GM18858 (cell line): Measurements from ENCODE around the gene SH3BP5.
"Not testable (repeated sequence)": the region's sequence is repeated elsewhere in the genome, so short reads cannot be mapped to it uniquely, and the experiment has no call there.

Experiments used
- ATAC-seq: cut with Tn5 transposase; IDR thresholded peaks from one replicate; pipeline ENCODE4 v1.9.1; 2021; ENCODE audit not compliant: unreplicated experiment

Gene SH3BP5, protein sequence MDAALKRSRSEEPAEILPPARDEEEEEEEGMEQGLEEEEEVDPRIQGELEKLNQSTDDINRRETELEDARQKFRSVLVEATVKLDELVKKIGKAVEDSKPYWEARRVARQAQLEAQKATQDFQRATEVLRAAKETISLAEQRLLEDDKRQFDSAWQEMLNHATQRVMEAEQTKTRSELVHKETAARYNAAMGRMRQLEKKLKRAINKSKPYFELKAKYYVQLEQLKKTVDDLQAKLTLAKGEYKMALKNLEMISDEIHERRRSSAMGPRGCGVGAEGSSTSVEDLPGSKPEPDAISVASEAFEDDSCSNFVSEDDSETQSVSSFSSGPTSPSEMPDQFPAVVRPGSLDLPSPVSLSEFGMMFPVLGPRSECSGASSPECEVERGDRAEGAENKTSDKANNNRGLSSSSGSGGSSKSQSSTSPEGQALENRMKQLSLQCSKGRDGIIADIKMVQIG

DNA sequence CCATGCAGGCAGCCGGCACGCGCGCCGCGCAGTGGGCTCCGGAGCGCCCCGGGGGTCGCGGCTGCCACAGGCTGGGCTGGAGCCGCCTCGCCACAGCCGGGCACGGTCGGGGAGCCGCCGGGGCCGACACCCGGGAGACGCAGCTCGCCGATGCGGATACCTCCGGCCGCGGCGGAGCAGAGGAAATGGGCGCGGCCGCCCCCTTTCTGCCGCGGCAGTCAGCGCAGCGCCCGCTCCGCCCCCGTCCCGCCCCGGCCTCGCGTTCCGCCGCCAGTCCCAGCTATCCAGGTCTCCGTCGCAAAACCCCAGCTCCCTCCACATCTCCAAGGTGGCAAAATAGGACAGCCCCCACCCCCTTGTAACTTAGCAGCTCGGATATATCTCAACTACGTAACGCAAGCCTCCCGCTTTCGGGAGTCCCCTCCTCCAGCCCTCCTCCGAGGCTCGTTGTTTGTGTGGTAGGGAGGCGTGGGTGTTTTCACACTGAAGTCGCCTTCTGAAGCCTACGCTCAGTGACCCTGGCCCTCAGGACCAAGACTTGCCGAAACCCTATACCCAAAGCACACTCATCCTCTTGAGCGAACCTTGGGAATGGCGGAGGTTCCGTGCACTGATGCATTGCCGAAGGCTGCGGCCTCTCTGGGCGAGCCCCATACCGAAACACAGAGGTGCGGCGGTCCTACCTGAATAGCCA lies at the start of gene SH3BP5:
Gene SH3BP5 (minus strand): TSS at position 182 of the 694 bp plus-strand sequence. CDS start 178 bp downstream, at position 4.
- ATAC-seq = peak; percentile 49

- no peak for ATAC-seq
Observed at GRCh38 chr3:15380980-15381890, 48.8 kb upstream of the SH3BP5 start.

GRCh38 chr3:15377961-15378791 lies 45.8 kb upstream of the SH3BP5 start:
- ATAC-seq = peak; percentile 77

DNA sequence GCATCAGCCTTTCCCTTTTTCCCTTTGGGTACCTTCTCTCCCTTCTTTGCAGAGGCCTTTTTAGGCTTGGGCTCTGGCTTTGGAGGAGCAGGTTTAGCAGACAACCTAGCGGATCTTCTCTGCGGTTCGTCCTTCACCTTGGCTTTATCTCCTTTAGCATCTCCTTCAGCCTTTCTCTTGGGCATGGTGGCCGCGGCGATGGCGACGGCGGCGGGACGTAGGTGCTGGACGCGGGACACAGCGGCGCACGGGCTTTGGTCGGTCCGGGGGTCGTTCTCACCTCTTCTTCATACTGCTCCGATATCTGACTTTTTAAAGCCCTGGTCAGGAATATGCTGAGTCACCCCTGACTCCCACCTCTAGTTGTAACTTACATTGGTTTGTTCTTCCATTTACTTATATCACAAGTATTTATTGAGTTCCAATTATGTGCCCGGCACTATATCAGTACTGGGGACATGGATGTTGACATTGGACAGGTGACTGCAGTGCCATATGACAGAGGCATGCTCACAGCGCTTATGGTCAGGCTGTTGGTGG lies 43.1 kb upstream of the SH3BP5 start:
- ATAC-seq = no peak

- no peak for ATAC-seq
Observed at GRCh38 chr3:15372918-15373317, 40.5 kb upstream of the SH3BP5 start.

DNA sequence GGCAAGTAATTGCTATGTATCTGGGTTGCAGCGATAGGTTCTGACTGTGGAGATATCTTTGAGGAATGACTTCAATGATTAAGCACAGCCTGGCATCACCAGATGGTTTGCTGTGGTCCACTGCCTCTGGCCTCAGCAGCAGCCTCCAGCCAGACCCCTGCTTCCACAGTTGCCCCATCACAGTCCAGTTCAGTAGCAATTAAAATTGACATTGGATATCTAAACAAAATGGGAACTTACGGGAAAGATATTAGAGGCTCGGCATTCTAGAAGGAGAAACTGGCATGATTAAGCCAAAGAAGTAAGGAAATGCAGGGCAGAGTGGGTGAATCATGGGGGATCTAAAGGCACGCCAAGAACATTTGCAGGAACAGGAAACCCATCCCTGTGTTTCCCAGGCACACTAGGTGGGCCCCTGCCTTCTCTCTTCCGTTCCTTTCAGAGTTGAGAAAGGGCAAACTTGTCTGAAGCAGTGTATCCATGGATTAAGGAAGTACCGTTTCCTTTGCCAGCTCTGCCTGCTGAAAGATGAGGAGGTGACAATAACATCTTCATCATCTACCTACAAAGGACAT lies 36.3 kb upstream of the SH3BP5 start:
- no peak for ATAC-seq

DNA sequence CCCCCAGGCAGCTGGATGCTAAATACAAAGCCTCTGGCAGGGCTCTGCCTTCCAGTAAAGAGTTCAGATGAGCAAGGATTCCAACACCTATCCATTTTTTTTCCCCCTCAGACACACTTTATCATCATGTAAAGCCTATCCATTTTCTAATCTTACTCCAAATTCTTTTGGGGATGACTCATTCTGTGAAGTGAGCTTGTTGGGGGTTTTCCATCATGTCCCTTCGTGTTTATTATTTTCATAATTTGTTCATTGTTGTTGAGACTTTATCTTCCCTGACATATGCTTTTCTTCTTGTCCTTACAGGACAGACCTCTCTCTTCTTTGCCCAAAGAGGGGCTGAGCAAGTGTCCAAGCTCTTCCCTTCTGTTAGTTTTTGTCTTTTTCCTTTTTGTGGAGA lies 34.7 kb upstream of the SH3BP5 start:
- ATAC-seq = no peak

GRCh38 chr3:15364078-15364477 lies 31.7 kb upstream of the SH3BP5 start:
- ATAC-seq = not testable (repeated sequence)

DNA sequence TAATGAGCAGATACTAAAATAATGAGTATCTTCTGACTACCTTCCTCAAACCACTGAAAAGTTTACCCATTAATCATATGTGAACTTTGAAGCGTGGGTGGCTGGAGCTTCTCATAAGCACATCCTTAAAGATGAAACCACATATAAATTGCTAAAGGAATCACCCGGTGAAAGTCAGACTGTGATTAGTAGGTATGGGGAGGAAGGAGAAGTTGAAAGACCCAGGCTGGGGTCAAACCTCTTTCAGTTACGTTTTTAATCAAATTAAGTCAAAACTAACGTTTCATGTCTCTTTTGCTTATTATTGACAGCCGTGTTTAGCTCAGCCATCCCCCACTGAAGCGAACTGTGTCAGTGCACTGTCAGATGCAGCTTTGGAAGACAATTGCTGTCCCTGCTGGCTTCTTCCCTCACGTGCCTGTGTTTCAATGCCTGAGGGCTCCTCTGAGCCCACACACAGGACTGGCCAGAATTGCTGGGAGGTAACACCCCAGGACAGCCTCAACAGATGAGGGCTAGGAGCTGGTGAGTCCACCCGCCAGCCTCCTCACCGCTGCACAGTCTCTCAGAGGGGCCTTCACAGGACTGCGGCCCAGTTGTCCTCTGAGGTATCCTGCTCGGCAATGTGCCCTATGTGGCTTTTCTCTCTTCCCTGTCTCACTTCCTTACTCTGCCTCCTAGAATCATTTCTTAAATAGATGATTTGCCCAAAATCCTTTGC lies 29.3 kb upstream of the SH3BP5 start:
- ATAC-seq = peak; percentile 87

DNA sequence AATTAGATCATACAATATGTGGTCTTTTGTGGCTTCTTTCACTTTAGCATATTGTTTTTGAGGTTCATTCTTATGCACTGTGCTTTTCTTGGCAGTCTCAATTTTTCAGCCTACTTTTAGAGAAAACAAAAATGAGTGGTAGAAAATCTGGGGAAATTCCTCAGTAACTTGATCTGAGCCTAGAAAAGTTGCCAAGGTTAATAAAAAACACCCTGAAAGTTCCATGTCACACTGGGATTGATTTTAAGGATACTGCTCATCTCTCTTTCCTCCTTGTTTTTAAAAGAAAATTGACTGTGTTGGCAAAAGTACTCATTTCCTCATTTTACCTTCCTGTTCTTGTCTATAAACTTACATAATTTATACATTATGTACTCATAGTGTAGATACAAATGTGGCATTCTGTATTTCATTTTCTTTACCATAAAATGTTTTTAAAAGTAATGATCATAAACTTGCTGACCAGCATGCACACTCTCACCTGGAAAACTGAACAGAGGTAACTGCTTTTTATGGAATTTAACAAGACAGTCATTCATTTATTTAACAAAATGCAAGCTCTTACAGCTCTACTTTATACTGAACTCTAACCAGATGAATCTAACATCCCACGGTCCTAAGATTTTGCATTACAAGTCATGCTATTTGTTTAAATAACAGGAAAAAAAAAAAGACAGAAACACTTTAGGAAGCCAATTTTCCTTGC lies 28.6 kb upstream of the SH3BP5 start:
- ATAC-seq = no peak

GRCh38 chr3:15359677-15360397 lies 27.5 kb upstream of the SH3BP5 start:
- no peak for ATAC-seq

- ATAC-seq = not testable (repeated sequence)
Observed at GRCh38 chr3:15356651-15357061, 24.3 kb upstream of the SH3BP5 start.

GRCh38 chr3:15356176-15356575 lies 23.8 kb upstream of the SH3BP5 start:
- ATAC-seq = no peak

DNA sequence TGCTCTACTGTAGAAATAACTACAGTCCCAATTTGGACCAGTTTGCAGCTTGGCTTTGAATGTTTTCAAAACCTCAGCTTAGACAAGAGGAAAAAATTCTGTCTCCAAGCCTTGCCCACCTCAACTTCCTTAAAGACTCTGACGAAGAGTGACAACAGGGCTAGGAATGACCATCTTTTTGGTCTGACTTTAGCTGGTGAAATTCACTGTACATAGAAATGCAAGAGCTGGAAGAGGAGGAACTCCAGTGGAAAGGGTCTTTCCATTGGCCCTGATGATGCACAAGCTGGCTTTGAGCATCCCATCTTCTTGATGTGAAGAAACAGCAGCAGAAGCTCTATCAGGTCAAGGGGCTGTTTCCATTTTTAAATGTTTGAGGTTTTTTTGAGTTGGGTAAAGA lies 22.7 kb upstream of the SH3BP5 start:
- no peak for ATAC-seq

DNA sequence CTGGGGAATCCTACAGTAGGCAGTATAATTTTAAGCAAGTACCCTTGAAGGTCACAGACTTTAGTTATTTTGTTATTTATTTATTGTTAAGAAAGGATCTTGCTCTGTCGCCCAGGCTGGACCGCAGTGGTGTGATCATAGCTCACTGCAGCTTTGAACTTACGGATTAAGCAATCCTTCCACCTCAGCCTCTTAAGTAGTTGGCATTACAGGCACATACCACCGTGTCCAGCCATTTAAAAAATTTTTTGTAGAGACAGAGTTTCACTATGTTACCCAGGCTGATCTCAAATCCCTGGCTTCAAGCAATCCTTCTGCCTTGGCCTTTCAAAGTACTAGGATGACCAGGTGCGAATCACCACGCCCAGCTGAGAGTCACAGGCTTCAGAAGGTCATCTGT lies 22.1 kb upstream of the SH3BP5 start:
- ATAC-seq = no peak

GRCh38 chr3:15350141-15350540 lies 17.8 kb upstream of the SH3BP5 start:
- no peak for ATAC-seq

DNA sequence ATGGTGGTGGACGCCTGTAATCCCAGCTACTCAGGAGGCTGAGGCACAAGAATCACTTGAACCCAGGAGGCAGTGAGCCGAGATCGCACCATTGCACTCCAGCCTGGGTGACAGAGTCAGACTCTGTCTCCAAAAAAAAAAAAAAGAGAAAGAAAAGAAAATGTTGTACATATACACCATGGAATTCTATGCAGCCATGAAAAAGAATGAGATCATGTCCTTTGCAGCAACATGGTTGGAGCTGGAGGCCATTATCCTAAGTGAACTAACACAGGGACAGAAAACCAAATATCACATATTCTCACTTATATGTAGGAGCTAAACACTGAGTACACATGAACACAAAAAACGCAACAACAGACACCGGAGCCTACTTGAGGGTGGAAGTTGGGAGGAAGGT lies 17.1 kb upstream of the SH3BP5 start:
- not testable (repeated sequence) for ATAC-seq

DNA sequence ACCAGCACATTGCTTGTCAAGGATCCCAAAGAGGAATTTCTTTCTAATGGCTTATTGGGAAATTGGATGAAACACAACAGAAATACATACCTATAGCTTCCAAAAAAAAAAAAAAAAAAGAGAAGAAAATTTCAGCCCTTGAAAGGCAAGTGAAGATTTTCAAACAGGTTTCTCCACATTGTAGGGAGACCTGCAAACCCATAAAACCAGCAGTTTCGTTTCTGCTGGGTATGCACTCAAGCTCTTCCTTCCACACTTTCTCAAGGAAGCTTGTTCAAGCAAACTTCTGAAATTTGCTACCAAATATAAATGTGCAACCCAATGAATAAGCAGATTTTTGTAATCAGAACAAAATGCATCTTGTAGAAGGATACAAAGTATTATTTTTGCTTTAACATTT lies 15.9 kb upstream of the SH3BP5 start:
- no peak for ATAC-seq
